Omental fat pad (tissue), 4 donors: Measurements from ENCODE around the gene MYO6. TPM values are rescaled to one million over a fixed set of nuclear protein-coding genes. Genes with fewer than 3 reads are reported as not detected.

Experiments used
- ATAC-seq: fragments of 150-250 bp; one replicate; pipeline ENCODE4 v1.9.1; 2016; ENCODE audit warnings: mild to moderate bottlenecking, moderate library complexity; ENCODE audit not compliant: low FRiP score
- DNase-seq: peaks from one replicate; pipeline ENCODE4 v3.0.0-alpha.2; 2019; ENCODE audit warnings: low spot score
- CTCF ChIP-seq, 3 donors: fragments of 450-650 bp; IDR thresholded peaks; one replicate each; pipeline ENCODE4 v1.5.1; 2016 to 2017; ENCODE audit warnings: antibody characterized with exemption in 3 of 3, mild to moderate bottlenecking in 3 of 3, moderate library complexity in 2 of 3
- total RNA-seq, 4 donors: library from RNA; depleted of rRNA; stranded (reverse); fragments of >200 nt; gene quantifications; one replicate each; pipeline ENCODE4 v1.1.0, GENCODE V29; 2016

The MYO6 gene
- total RNA-seq, 4 donors from 2014 or later = 12.7 to 31.1 (median 15.6) TPM

- no peak for DNase-seq
- no peak for TF ChIP-seq CTCF (IDR thresholded peaks at IDR 0.05)
- ATAC-seq = no peak
Measured at GRCh38 chr6:75743971-75744370, 5.1 kb upstream of the MYO6 start.

- DNase-seq = no peak
- TF ChIP-seq CTCF (IDR thresholded peaks at IDR 0.05) = no peak
- ATAC-seq = no peak
Measured at GRCh38 chr6:75745404-75745803, 3.6 kb upstream of the MYO6 start.

- TF ChIP-seq CTCF (IDR thresholded peaks at IDR 0.05) = no peak
- DNase-seq (no peak), ATAC-seq (no peak)
Measured at GRCh38 chr6:75746221-75746620, 2.8 kb upstream of the MYO6 start.

- no peak for TF ChIP-seq CTCF (IDR thresholded peaks at IDR 0.05)
- ATAC-seq (no peak), DNase-seq (no peak)
Measured at GRCh38 chr6:75747152-75747992, 1.7 kb upstream of the MYO6 start.

GRCh38 chr6:75748003-75748742, 866 bp upstream of the MYO6 start:
- ATAC-seq = no peak
- no peak for TF ChIP-seq CTCF (IDR thresholded peaks at IDR 0.05)
- no peak for DNase-seq

- DNase-seq = no peak
- no peak for ATAC-seq
- TF ChIP-seq CTCF (IDR thresholded peaks at IDR 0.05) = no peak
Measured at GRCh38 chr6:75751443-75751842, 2.4 kb downstream of the MYO6 start.
